NCI-H748 treated with DMSO at 0.1 percent for 48 hours (cell line): ENCODE data around the gene CCNI.
"Not testable (repeated sequence)": the region's sequence is repeated elsewhere in the genome, so short reads cannot be mapped to it uniquely, and the experiment has no call there.

ENCODE experiments used
- DNase-seq: peaks from one replicate; lab custom pipeline; 2025; lab: John Stamatoyannopoulos, UW

The CCNI gene

GRCh38 chr4:77082886-77083608, 7.3 kb upstream of the CCNI start:
- DNase-seq = no peak

- not testable (repeated sequence) for DNase-seq
These were observed 5.0 kb upstream of the CCNI start for GRCh38 chr4:77080806-77081205.

- DNase-seq = no peak
These were observed 3.5 kb upstream of the CCNI start for GRCh38 chr4:77079281-77079680.

- no peak for DNase-seq
These were observed 2.6 kb upstream of the CCNI start for GRCh38 chr4:77078401-77078800.

- DNase-seq = no peak
These were observed 1.3 kb upstream of the CCNI start for GRCh38 chr4:77076889-77077635.

- no peak for DNase-seq
These were observed 571 bp downstream of the CCNI start for GRCh38 chr4:77074981-77075855.

GRCh38 chr4:77074381-77074831, 1.4 kb downstream of the CCNI start:
- DNase-seq = peak; percentile 14

- DNase-seq = no peak
These were observed 1.8 kb downstream of the CCNI start for GRCh38 chr4:77073981-77074380.

- no peak for DNase-seq
These were observed 2.5 kb downstream of the CCNI start for GRCh38 chr4:77073106-77073809.

GRCh38 chr4:77072195-77072753, 3.5 kb downstream of the CCNI start:
- no peak for DNase-seq

GRCh38 chr4:77069514-77069913, 6.3 kb downstream of the CCNI start:
- DNase-seq = not testable (repeated sequence)

- DNase-seq = no peak
These were observed 10.4 kb downstream of the CCNI start for GRCh38 chr4:77065382-77065781.

GRCh38 chr4:77062856-77063255, 12.9 kb downstream of the CCNI start:
- no peak for DNase-seq

- DNase-seq = peak; percentile 8
These were observed 23.4 kb downstream of the CCNI start for GRCh38 chr4:77052352-77052751.

- DNase-seq = no peak
These were observed 24.8 kb downstream of the CCNI start for GRCh38 chr4:77050962-77051361.

- no peak for DNase-seq
These were observed 28.8 kb downstream of the CCNI start for GRCh38 chr4:77047037-77047436.

- DNase-seq = no peak
These were observed 30.3 kb downstream of the CCNI start for GRCh38 chr4:77045490-77045889.

GRCh38 chr4:77044461-77045150, 31.2 kb downstream of the CCNI start:
- DNase-seq = no peak

- no peak for DNase-seq
These were observed 32.2 kb downstream of the CCNI start for GRCh38 chr4:77043507-77044136.
